HG02623 (cell line): ENCODE results near the gene NPIPA5.
"Not testable (repeated sequence)": the region's sequence is repeated elsewhere in the genome, so short reads cannot be mapped to it uniquely, and the experiment has no call there.

Source experiments
- ATAC-seq: cut with Tn5 transposase; IDR thresholded peaks from one replicate; pipeline ENCODE4 v1.9.1; 2021; ENCODE audit warnings: moderate library complexity; ENCODE audit not compliant: unreplicated experiment

NPIPA5 gene

GRCh38 chr16:15378194-15378593, at the start of gene NPIPA5:
TSS of gene NPIPA5 (minus strand) at chr16:15378294. CDS start at chr16:15378294, 0 bp downstream.
- ATAC-seq, result not testable (repeated sequence)

GRCh38 chr16:15427648-15428239, 49.6 kb upstream of the NPIPA5 start:
- no peak for ATAC-seq

GRCh38 chr16:15426796-15427195, 48.7 kb upstream of the NPIPA5 start:
- no peak for ATAC-seq

- no peak for ATAC-seq
These were observed 47.8 kb upstream of the NPIPA5 start for GRCh38 chr16:15425861-15426260.

- ATAC-seq, result no peak
These were observed 44.1 kb upstream of the NPIPA5 start for GRCh38 chr16:15422222-15422621.

GRCh38 chr16:15421696-15422095, 43.6 kb upstream of the NPIPA5 start:
- ATAC-seq, result not testable (repeated sequence)

GRCh38 chr16:15418206-15418605, 40.1 kb upstream of the NPIPA5 start:
- ATAC-seq, result no peak

- no peak for ATAC-seq
These were observed 39.1 kb upstream of the NPIPA5 start for GRCh38 chr16:15417197-15417596.

- ATAC-seq, result no peak
These were observed 37.5 kb upstream of the NPIPA5 start for GRCh38 chr16:15415511-15415985.

GRCh38 chr16:15409476-15409875, 31.4 kb upstream of the NPIPA5 start:
- not testable (repeated sequence) for ATAC-seq

- not testable (repeated sequence) for ATAC-seq
These were observed 29.7 kb upstream of the NPIPA5 start for GRCh38 chr16:15407756-15408155.

GRCh38 chr16:15404792-15405191, 26.7 kb upstream of the NPIPA5 start:
- no peak for ATAC-seq

GRCh38 chr16:15404091-15404490, 26.0 kb upstream of the NPIPA5 start:
- ATAC-seq, result not testable (repeated sequence)

- ATAC-seq, result no peak
These were observed 25.4 kb upstream of the NPIPA5 start for GRCh38 chr16:15403392-15403995.

GRCh38 chr16:15401972-15402371, 23.9 kb upstream of the NPIPA5 start:
- no peak for ATAC-seq

GRCh38 chr16:15400314-15400713, 22.2 kb upstream of the NPIPA5 start:
- not testable (repeated sequence) for ATAC-seq

- ATAC-seq, result no peak
These were observed 21.2 kb upstream of the NPIPA5 start for GRCh38 chr16:15399317-15399716.

GRCh38 chr16:15398618-15399316, 20.7 kb upstream of the NPIPA5 start:
- ATAC-seq, result no peak

- no peak for ATAC-seq
These were observed 19.0 kb upstream of the NPIPA5 start for GRCh38 chr16:15396948-15397594.

- ATAC-seq, result not testable (repeated sequence)
These were observed 18.4 kb upstream of the NPIPA5 start for GRCh38 chr16:15396509-15396829.

GRCh38 chr16:15395631-15396508, 17.8 kb upstream of the NPIPA5 start, which contains the start of gene MPV17L:
TSS of gene MPV17L (plus strand) at chr16:15395754. CDS start at chr16:15395898, 144 bp downstream.
- ATAC-seq, result not testable (repeated sequence)
